ENCODE measurements around the gene CAMTA1.

CAMTA1 gene

DNA sequence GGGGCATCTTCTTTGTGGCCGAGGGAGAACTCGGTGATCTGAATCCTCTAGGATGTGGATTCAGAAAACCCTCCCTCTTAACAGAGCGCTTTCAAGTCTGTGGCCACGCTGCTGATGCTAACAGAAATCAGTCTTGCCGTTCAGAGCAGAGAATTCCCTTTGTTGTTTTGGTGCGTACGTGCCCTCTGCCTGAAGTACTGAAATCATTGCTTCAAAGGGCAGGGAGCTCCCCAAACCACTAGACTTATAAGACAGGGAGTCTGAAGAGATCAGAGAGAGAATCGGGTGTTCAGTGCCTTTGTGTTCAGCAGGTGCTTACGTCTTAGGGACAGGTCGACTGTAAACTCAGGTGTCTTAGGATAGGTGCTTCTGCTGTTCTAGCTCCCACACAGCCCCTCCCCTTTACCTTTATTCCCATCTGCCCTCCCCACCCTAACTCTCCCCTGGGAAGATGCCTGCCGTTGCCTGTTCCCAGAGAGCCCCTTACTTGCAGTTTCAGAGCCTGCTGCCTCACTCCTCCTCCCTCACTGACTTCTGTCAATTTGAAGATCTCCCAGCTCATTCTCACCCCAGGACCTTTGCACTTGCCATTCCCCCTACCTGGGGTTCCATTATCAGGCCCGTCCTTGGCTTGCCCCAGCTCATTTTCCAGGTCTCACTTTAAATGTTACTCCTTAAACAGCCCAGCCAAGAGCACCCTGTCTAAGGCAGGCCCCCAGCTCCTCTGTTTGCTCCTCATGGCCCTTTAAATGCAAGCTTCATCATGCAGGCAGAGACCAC is 143.0 kb downstream of the CAMTA1 start:
- in situ Hi-C loops (cut with HindIII; ENCODE audit: low pct_unique_long_range_greater_than_20kb, low sequenced_read_pairs): no loop called here
- no peak for TF ChIP-seq JUND (IDR thresholded peaks at IDR 0.05; ENCODE audit: low read depth)
- no peak for DNase-seq (ENCODE audit: low read depth in 1 of 2, low spot score in 1 of 2)

DNA sequence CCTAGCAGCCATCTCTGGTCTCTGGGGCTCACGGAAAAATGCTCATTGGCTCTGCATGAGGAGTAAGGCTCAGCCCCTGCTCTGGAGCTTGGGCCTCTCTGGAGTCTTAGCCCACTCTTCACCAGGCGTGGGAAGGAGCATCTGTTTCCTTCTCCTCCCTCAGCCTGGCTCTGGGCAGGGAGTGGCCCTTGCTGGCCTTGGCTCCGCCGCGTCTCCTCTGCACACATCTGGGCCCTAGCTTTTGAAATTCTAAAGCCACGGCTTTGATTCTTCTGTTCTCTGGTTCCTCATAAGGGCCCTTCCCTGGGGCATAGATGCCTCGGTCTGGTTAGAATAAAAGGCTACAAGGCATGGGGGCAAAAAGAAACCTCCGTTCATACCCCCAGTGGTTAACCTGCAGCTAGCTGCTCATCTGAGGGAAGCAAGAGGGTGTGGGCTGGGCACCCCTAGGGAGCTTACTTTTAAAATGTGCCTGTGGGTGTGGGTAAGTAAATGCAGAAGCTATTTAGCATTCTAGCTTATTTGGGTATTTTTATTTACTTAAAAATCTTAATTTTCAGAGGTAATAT is 145.6 kb downstream of the CAMTA1 start:
- in situ Hi-C loops (cut with HindIII; ENCODE audit: low pct_unique_long_range_greater_than_20kb, low sequenced_read_pairs): no loop called here
- TF ChIP-seq JUND (IDR thresholded peaks at IDR 0.05; ENCODE audit: low read depth): no peak
- DNase-seq (ENCODE audit: low read depth in 1 of 2, low spot score in 1 of 2): no peak

DNA sequence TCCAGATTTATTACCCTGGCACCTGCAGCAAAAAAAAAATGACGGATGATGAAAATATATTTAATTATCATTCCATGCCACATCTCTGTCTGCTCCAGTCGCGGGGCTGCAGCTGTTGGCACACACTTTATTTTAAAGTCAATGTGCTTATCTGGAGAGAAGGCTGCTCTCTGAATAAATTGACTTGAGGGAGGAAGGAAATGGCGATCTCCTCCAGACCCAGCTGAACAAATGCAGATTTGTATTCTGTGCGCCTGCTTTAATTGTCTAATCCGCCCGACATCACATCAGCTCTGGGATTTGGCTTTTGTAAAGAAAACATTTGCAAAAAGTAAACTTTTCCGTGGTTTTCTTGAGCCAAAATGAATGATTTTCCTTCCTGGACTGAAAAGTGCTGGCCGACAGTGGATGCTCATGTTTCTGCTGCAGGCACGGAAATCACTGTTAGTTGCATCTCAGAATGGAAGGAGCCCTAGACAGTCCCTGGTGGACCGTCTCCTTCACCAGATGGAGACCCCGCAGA is 150.2 kb downstream of the CAMTA1 start:
- TF ChIP-seq JUND (IDR thresholded peaks at IDR 0.05; ENCODE audit: low read depth): no peak
- DNase-seq (ENCODE audit: low read depth in 1 of 2, low spot score in 1 of 2): no peak
- in situ Hi-C loops (cut with HindIII; ENCODE audit: low pct_unique_long_range_greater_than_20kb, low sequenced_read_pairs): no loop called here

DNA sequence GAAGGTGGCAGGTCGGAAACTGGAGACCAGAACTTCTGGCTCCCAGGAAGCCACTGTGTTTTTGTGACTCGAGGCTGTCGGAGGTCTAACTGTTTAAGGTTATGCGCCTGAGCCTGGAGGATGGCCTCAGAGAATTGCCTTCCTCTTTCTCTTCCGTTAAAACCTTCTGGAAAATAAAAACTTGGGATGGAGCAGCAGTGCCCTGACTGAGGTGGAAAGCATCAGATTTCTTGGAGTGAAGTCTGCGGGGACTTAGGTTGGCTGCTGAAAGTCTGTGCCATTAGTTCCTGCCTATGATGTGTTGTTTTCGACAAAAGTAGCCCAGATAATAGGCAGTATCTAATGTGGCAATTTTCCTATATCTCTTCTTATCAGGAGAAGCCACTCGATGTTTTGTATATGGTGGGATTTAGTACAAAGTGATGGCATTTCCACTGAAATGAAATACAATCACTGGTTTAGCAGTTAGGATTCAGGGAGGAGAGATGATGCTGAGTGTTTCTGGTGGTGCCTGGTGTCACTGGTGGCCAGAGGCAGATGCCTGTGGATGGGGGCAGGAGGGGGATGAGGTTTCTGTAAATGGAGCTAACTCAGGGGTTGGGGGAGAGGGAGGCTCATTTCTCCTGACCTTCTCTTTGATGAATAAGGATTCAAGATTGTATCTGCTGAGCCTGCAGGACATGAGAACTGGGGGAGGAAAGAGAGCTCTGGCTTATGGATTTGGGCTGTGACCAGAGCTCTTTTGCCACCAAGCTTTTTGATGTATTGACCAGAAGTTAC is 150.8 kb downstream of the CAMTA1 start:
- in situ Hi-C loops (cut with HindIII; ENCODE audit: low pct_unique_long_range_greater_than_20kb, low sequenced_read_pairs): no loop called here
- no peak for DNase-seq (ENCODE audit: low read depth in 1 of 2, low spot score in 1 of 2)
- TF ChIP-seq JUND (IDR thresholded peaks at IDR 0.05; ENCODE audit: low read depth): no peak

DNA sequence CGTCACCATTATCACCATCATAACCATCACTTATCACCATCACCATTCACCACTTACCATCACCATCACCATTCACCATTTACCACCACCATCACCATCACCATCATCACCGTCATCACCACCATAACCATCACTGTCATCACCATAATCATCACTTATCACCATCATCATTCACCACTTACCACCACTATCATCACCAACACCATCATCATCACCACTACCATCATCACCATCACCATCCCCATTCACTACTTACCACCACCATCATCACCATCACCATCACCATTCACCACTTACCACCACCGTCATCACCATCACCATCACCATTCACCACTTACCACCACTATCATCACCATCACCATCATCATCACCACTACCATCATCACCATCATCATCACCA is 151.8 kb downstream of the CAMTA1 start:
- in situ Hi-C loops (cut with HindIII; ENCODE audit: low pct_unique_long_range_greater_than_20kb, low sequenced_read_pairs): no loop called here
- TF ChIP-seq JUND (IDR thresholded peaks at IDR 0.05; ENCODE audit: low read depth): no peak
- DNase-seq (ENCODE audit: low read depth in 1 of 2, low spot score in 1 of 2): no peak

DNA sequence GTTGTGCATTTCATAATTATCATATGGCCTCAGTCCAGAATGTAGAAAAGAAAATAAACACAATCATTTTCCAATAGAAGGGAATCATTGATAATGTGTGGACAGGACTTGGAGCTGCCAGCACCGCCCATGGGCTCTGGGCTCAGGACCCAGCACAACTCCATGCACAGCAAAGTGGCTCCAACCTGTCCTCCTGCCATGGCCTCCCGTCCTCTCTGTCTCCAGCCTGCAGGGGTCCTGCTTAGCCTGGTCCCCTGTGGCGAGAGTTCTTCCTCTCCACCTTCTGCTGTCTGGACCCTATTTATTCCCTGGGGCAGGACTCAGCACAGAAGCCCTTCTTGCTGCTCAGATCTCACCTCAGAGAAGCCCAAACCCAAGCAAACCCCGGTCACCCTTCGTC is 154.1 kb downstream of the CAMTA1 start:
- TF ChIP-seq JUND (IDR thresholded peaks at IDR 0.05; ENCODE audit: low read depth): no peak
- DNase-seq (ENCODE audit: low read depth in 1 of 2, low spot score in 1 of 2): no peak
- in situ Hi-C loops (cut with HindIII; ENCODE audit: low pct_unique_long_range_greater_than_20kb, low sequenced_read_pairs): no loop called here

DNA sequence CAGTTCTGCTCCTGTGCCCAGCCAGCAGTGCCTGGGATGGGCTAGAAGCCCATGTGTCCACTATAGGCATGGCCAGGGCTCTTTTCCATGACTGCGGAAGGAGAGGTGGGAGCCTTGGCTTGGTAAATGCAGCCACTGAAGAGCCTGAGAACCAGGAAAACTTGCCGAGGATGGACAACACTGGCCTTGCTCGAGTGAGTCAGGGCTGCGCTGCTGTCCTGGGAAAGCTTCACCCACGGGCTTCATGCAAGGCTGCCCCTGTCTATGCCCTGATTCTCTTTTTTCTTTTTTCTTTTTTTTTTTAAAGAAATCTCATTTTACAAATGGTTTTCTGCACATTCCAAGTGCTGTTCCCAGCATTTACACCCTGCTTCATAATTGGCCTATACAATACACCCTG is 156.5 kb downstream of the CAMTA1 start:
- TF ChIP-seq JUND (IDR thresholded peaks at IDR 0.05; ENCODE audit: low read depth): no peak
- no peak for DNase-seq (ENCODE audit: low read depth in 1 of 2, low spot score in 1 of 2)
- in situ Hi-C loops (cut with HindIII; ENCODE audit: low pct_unique_long_range_greater_than_20kb, low sequenced_read_pairs): no loop called here

DNA sequence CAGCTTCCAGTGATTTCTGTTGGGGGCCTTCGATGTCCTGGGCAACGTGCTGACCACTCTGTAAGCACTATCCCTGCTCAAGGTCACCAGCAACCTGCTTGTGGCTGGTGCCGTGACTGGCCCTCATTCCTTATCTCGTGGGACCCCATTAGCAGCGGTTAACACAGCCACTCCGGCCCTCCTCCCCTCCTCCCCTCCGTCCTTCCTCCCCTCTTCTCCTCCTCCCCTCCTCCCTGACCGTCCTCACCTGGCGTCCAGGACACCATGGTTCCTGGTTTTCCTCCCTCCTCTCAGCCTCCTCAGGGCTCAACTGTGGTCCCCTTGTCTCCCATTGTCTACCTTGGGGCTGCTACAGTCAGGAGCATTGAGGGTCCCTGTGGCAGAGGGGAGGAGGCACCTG is 157.7 kb downstream of the CAMTA1 start:
- in situ Hi-C loops (cut with HindIII; ENCODE audit: low pct_unique_long_range_greater_than_20kb, low sequenced_read_pairs): no loop called here
- DNase-seq (ENCODE audit: low read depth in 1 of 2, low spot score in 1 of 2): no peak
- no peak for TF ChIP-seq JUND (IDR thresholded peaks at IDR 0.05; ENCODE audit: low read depth)

DNA sequence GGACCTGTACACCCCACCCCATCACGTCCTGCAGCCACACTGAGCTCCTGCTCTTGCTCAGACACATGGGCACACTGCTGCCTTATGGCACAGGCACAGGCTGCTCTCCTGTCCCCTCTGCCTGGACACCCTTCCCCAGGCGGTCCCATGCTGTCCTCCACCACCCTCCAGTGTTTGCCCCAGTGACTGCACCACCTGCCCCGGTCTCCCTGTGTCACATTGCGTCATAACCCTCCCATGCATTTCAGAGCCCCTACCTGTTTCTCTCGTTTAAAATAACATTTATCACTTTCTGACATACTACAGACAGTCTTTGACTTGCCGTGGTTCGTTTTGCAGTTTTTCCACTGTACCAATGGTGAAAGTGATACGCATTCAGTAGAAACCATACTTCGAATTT is 159.2 kb downstream of the CAMTA1 start:
- in situ Hi-C loops (cut with HindIII; ENCODE audit: low pct_unique_long_range_greater_than_20kb, low sequenced_read_pairs): no loop called here
- no peak for TF ChIP-seq JUND (IDR thresholded peaks at IDR 0.05; ENCODE audit: low read depth)
- no peak for DNase-seq (ENCODE audit: low read depth in 1 of 2, low spot score in 1 of 2)

DNA sequence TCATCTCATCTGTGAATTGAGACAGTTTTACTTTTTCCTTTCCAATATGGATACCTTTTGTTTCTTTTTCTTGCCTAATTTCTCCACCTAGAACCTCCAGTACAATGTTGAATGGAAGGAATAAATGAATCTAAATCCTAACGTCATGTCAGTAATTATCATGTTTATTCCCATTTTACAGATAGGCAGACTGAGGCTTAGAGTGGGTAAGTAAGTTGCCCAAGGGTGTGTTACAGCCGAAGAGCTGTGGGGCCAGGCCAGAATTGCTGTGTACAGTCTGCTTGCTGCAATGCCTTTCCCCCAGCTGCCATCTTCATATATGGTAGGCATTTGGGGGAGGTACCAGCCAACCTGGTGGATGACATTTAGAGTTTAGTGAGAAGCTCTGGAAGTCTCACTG is 162.7 kb downstream of the CAMTA1 start:
- DNase-seq (ENCODE audit: low read depth in 1 of 2, low spot score in 1 of 2): no peak
- TF ChIP-seq JUND (IDR thresholded peaks at IDR 0.05; ENCODE audit: low read depth): no peak
- in situ Hi-C loops (cut with HindIII; ENCODE audit: low pct_unique_long_range_greater_than_20kb, low sequenced_read_pairs): no loop called here

DNA sequence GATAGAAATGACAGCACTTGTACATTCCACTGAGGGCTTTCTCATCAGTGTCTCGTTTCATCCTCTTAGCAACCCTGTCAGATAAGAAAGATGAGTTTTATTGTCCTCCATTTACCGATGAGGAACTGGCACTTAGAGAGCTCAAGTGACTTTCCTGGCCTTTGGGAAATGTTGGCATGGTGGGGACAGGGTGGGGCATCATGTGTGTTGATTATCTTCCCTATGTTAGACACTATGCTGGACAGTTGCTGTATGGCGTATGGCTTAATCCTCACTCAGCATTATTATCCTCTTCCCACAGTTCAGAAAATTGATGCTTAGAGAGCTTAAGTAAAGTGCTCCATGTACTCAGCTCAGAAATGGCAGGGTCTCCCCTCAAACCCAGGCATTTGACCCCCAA is 163.2 kb downstream of the CAMTA1 start:
- in situ Hi-C loops (cut with HindIII; ENCODE audit: low pct_unique_long_range_greater_than_20kb, low sequenced_read_pairs): no loop called here
- TF ChIP-seq JUND (IDR thresholded peaks at IDR 0.05; ENCODE audit: low read depth): no peak
- DNase-seq (ENCODE audit: low read depth in 1 of 2, low spot score in 1 of 2): no peak

DNA sequence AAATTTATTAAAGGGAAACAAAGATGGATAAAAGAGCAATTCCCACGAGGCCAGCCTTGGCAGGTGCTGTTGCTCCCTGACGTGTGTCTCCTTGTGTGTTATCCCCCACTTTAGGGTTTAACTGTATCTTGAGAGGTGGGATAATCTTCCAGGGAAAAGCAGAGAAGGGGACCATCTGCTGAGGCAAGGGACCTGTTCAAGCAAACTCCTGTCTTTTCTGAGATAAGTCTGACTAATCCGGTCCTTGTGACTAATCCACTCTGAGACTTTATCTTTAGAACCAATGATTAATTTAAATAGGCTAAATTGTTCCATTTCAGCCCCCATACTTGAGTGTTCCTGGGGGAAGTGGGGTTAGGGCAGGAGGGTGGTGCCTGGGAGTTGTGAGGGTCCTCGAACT is 163.6 kb downstream of the CAMTA1 start:
- in situ Hi-C loops (cut with HindIII; ENCODE audit: low pct_unique_long_range_greater_than_20kb, low sequenced_read_pairs): no loop called here
- DNase-seq (ENCODE audit: low read depth in 1 of 2, low spot score in 1 of 2): no peak

More for the DNA sequence above, 163.6 kb downstream of the CAMTA1 start:
- TF ChIP-seq JUND (IDR thresholded peaks at IDR 0.05; ENCODE audit: low read depth): no peak
